Gastrocnemius medialis (tissue), 4 donors: Measurements from ENCODE around the gene APLP2. TPM values are rescaled to one million over a fixed set of nuclear protein-coding genes. Genes with fewer than 3 reads are reported as not detected.

Experiments used
- ATAC-seq, 2 donors: fragments of 150-250 bp; one replicate each; pipeline ENCODE4 v1.9.1; 2016
- DNase-seq, 2 donors: peaks; one replicate each; pipeline ENCODE4 v3.0.0-alpha.2; 2019
- H3K27ac ChIP-seq, 4 donors: fragments of 200-600 bp; sonication (generic); 1 replicate in 1 of 4; 2 replicates in 3 of 4; pipeline ENCODE4 v1.5.1; 2016 to 2018; ENCODE audit warnings: mild to moderate bottlenecking in 2 of 4, moderate library complexity in 1 of 4
- H3K27me3 ChIP-seq, 3 donors: fragments of 200-600 bp; sonication (generic) in 2 of 3; 1 replicate in 1 of 3; 2 replicates in 2 of 3; pipeline versions ENCODE4 v1.5.1 to v1.6.0; 2016 to 2019; ENCODE audit warnings: mild to moderate bottlenecking in 1 of 3, moderate library complexity in 1 of 3
- H3K36me3 ChIP-seq, 2 donors: fragments of 200-600 bp; sonication (generic) in 1 of 2; one replicate each; pipeline ENCODE4 v1.5.1; 2017 to 2018
- H3K4me1 ChIP-seq, 2 donors: fragments of 200-600 bp; sonication (generic) in 1 of 2; one replicate each; pipeline ENCODE4 v1.5.1; 2016 to 2017; ENCODE audit warnings: mild to moderate bottlenecking in 2 of 2
- H3K4me3 ChIP-seq, 4 donors: fragments of 200-600 bp; sonication (generic) in 3 of 4; 1 replicate in 1 of 4; 2 replicates in 3 of 4; pipeline ENCODE4 v1.5.1; 2016 to 2019; ENCODE audit warnings: mild to moderate bottlenecking in 2 of 4
- H3K9me3 ChIP-seq, 3 donors: fragments of 200-600 bp; sonication (generic) in 2 of 3; 1 replicate in 1 of 3; 2 replicates in 2 of 3; pipeline ENCODE4 v1.5.1; 2016 to 2019
- CTCF ChIP-seq, 5 experiments: fragments of 450-650 bp in 3 of 5; fragments of 200-600 bp in 2 of 5; sonication (generic) in 2 of 5; IDR thresholded peaks in 4 of 5; conservative IDR thresholded peaks in 1 of 5; 1 replicate in 4 of 5; 2 replicates in 1 of 5; pipeline ENCODE4 v1.5.1; 2016 to 2019; ENCODE audit warnings: antibody characterized with exemption in 5 of 5, mild to moderate bottlenecking in 3 of 5, moderate library complexity in 3 of 5
- POLR2A ChIP-seq, 2 donors: fragments of 450-650 bp; IDR thresholded peaks; one replicate each; pipeline ENCODE4 v1.6.1; 2017; ENCODE audit warnings: antibody characterized with exemption in 2 of 2, mild to moderate bottlenecking in 2 of 2, moderate library complexity in 2 of 2
- in situ Hi-C, 4 donors: fragments of 200-750 bp; cut with MboI; loops; one replicate each; pipeline versions ENCODE4 v1.15.0 to v1.8.0; 2017; ENCODE audit warnings: low sequenced_read_pairs in 4 of 4
- intact Hi-C: fragments of 100-400 bp; cut with DNase I; formaldehyde crosslinking; loops from one replicate; pipeline ENCODE4 v1.15.1; 2023; ENCODE audit warnings: low total_unique reads
- total RNA-seq, 4 donors: library from RNA; depleted of rRNA; stranded (reverse); fragments of >200 nt; gene quantifications; one replicate each; pipeline versions ENCODE4 v1.1.0 to v1.2.3, GENCODE V29; 2016

The APLP2 gene
- total RNA-seq, 4 donors from 2014 or later: 80.4 to 110 (median 82.1) TPM

DNA sequence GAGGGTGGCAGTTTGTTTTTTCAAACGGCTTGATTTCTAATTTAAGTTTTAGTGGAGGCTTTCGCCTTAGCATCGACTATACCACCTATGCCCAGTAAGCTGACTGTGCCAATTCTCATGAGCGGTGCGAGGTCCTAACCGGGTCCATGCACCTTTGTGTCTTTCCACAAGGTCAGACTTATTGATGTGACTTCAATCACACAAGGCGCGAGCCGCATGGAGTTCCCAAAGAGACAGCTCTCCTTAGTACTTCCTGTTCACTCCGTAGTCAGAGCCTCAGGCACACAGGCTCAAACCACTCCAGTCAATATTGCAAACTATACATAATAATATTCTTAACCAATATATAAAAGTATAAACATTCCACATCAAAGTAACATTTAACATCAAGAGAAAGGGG, 108.1 kb downstream of the APLP2 start:
- no peaks in the 10 kb centered on the region for H3K36me3 ChIP-seq
- H3K4me3 ChIP-seq: no peak overlapping the region
- TF ChIP-seq POLR2A (IDR thresholded peaks at IDR 0.05): no peak
- TF ChIP-seq CTCF (IDR thresholded peaks at IDR 0.05 in 4 of 5, conservative IDR thresholded peaks at IDR 0.05 in 1 of 5): no peak
- no peak overlapping the region for H3K27ac ChIP-seq
- in situ Hi-C loops (no loop called here), intact Hi-C loops (no loop called here)
- no peaks in the 10 kb centered on the region for H3K9me3 ChIP-seq
- H3K4me1 ChIP-seq: peaks cover 19 to 21% of the 10 kb centered on the region in 2 donors
- no peak for ATAC-seq
- no peak for DNase-seq
- H3K27me3 ChIP-seq: no peaks in the 10 kb centered on the region

- ATAC-seq: no peak
- no peak for TF ChIP-seq POLR2A (IDR thresholded peaks at IDR 0.05)
- TF ChIP-seq CTCF (IDR thresholded peaks at IDR 0.05 in 4 of 5, conservative IDR thresholded peaks at IDR 0.05 in 1 of 5): no peak
- no peaks in the 10 kb centered on the region for H3K9me3 ChIP-seq
- no peaks in the 10 kb centered on the region for H3K36me3 ChIP-seq
- H3K27ac ChIP-seq: no peak overlapping the region
- H3K4me3 ChIP-seq: no peak overlapping the region
- intact Hi-C loops: no loop called here
- peaks cover 19 to 21% of the 10 kb centered on the region in 2 donors for H3K4me1 ChIP-seq
- no peak for DNase-seq
- H3K27me3 ChIP-seq: no peaks in the 10 kb centered on the region
- in situ Hi-C loops: no loop called here
These were observed 109.0 kb downstream of the APLP2 start for GRCh38 chr11:130178441-130179339.

GRCh38 chr11:130179396-130180306, 110.0 kb downstream of the APLP2 start:
- ATAC-seq: no peak
- in situ Hi-C loops (no loop called here), intact Hi-C loops (no loop called here)
- peaks cover 19 to 21% of the 10 kb centered on the region in 2 donors for H3K4me1 ChIP-seq
- no peak overlapping the region for H3K4me3 ChIP-seq
- H3K27ac ChIP-seq: no peak overlapping the region
- no peaks in the 10 kb centered on the region for H3K27me3 ChIP-seq
- no peaks in the 10 kb centered on the region for H3K36me3 ChIP-seq
- no peaks in the 10 kb centered on the region for H3K9me3 ChIP-seq
- TF ChIP-seq POLR2A (IDR thresholded peaks at IDR 0.05): no peak
- TF ChIP-seq CTCF (IDR thresholded peaks at IDR 0.05 in 4 of 5, conservative IDR thresholded peaks at IDR 0.05 in 1 of 5): no peak
- no peak for DNase-seq

DNA sequence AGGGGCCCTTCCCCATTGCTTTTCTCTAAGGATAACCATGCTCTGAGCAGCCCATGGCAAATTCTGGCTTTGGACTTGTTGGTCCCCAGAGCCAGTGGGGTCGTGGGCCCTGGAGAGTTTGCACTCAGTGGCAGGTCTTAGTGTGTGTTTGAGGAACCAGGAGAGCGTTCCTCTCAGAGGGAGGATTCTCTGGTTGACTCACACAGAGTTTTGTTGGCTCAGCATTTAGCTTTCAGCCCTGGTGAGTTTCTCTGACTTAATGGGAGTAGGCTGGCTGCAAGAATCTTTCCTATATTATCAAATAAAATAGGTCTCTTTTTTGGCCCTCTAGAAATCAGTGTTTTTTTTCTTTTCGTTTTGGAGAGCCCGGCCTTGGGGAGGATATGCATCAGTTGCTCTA, 110.8 kb downstream of the APLP2 start:
- Histone ChIP-seq H3K36me3 (no peaks in the 10 kb centered on the region), H3K9me3 (no peaks in the 10 kb centered on the region), H3K27ac (no peak overlapping the region), H3K27me3 (no peaks in the 10 kb centered on the region), H3K4me1 (peaks cover 19 to 21% of the 10 kb centered on the region in 2 donors), H3K4me3 (no peak overlapping the region)
- ATAC-seq (no peak), DNase-seq (no peak)
- intact Hi-C loops (no loop called here), in situ Hi-C loops (no loop called here)
- no peak for TF ChIP-seq POLR2A (IDR thresholded peaks at IDR 0.05)

DNA sequence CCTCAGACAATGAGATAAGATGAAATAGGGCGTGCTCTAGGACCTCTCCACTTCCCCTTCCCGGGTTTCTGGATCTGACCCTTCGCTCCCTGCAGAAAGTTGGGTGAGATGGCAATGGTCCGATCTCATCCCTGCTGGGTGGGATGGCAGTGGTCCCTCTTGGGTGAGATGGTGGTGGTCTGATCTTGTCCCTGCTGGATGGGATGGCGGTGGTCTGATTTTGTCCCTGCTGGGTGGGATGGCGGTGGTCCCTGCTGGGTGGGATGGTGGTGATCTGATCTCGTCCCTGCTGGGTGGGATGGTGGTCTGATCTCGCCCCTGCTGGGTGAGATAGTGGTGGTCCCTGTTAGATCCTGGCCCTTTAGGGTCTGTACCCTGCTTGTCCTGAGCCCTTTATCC, 111.2 kb downstream of the APLP2 start:
- ATAC-seq (no peak), DNase-seq (no peak)
- H3K27me3 ChIP-seq: no peaks in the 10 kb centered on the region
- H3K4me1 ChIP-seq: peaks cover 19 to 21% of the 10 kb centered on the region in 2 donors
- no peaks in the 10 kb centered on the region for H3K9me3 ChIP-seq
- intact Hi-C loops: no loop called here
- no peak for TF ChIP-seq POLR2A (IDR thresholded peaks at IDR 0.05)
- no peak for TF ChIP-seq CTCF (IDR thresholded peaks at IDR 0.05 in 4 of 5, conservative IDR thresholded peaks at IDR 0.05 in 1 of 5)
- in situ Hi-C loops: no loop called here
- H3K27ac ChIP-seq: no peak overlapping the region
- no peak overlapping the region for H3K4me3 ChIP-seq
- H3K36me3 ChIP-seq: no peaks in the 10 kb centered on the region
